H9 (cell line): Measurements from ENCODE around the gene TIMM10B. TPM values are rescaled to one million over a fixed set of nuclear protein-coding genes. Genes with fewer than 3 reads are reported as not detected.

Experiments
- DNase-seq: peaks from one replicate; pipeline ENCODE4 v3.0.0-alpha.2; 2017
- H2AFZ ChIP-seq: one replicate; pipeline ENCODE4 v1.6.1; 2013; ENCODE audit warnings: mild to moderate bottlenecking, low read length, control low read depth, moderate library complexity
- H2AK5ac ChIP-seq: 2 replicates; pipeline ENCODE4 v1.6.1; 2013; ENCODE audit warnings: low read length, control low read depth, mixed read lengths; ENCODE audit not compliant: insufficient read length
- H2BK120ac ChIP-seq: one replicate; pipeline ENCODE4 v1.6.1; 2013; ENCODE audit warnings: low read depth, mild to moderate bottlenecking, low read length, control low read depth, inconsistent platforms; ENCODE audit not compliant: poor library complexity, severe bottlenecking
- H2BK12ac ChIP-seq: 2 replicates; pipeline ENCODE4 v1.6.1; 2013; ENCODE audit warnings: low read length, control low read depth, mixed read lengths, low read depth; ENCODE audit not compliant: insufficient read length
- H2BK15ac ChIP-seq: 2 replicates; pipeline ENCODE4 v1.6.1; 2013; ENCODE audit warnings: low read depth, low read length, control low read depth
- H2BK20ac ChIP-seq: one replicate; pipeline ENCODE4 v1.6.1; 2013; ENCODE audit warnings: low read depth, mild to moderate bottlenecking, low read length, control low read depth, inconsistent platforms; ENCODE audit not compliant: poor library complexity, severe bottlenecking
- H2BK5ac ChIP-seq: 2 replicates; pipeline ENCODE4 v1.6.1; 2013; ENCODE audit warnings: low read length, control low read depth, mixed read lengths; ENCODE audit not compliant: insufficient read length
- H3K14ac ChIP-seq: 2 replicates; pipeline ENCODE4 v1.6.1; 2013; ENCODE audit warnings: low read length, control low read depth; ENCODE audit not compliant: insufficient read depth
- H3K18ac ChIP-seq: 2 replicates; pipeline ENCODE4 v1.6.1; 2013; ENCODE audit warnings: low read depth, mild to moderate bottlenecking, mixed read lengths, low read length, control low read depth; ENCODE audit not compliant: insufficient read length
- H3K23ac ChIP-seq: 2 replicates; pipeline ENCODE4 v1.6.1; 2013; ENCODE audit warnings: low read length, control low read depth, mixed read lengths, low read depth; ENCODE audit not compliant: insufficient read length
- H3K23me2 ChIP-seq: 2 replicates; pipeline ENCODE4 v1.6.1; 2013; ENCODE audit warnings: low read depth, mild to moderate bottlenecking, mixed read lengths, low read length, control low read depth; ENCODE audit not compliant: insufficient read length, poor library complexity, severe bottlenecking
- H3K27ac ChIP-seq: 2 replicates; pipeline ENCODE4 v1.5.1; 2013; ENCODE audit warnings: low read length, control low read depth, mixed read lengths, low read depth; ENCODE audit not compliant: insufficient read length
- H3K27me3 ChIP-seq: 2 replicates; pipeline ENCODE4 v1.6.1; 2013; ENCODE audit warnings: low read length, control low read depth, inconsistent platforms; ENCODE audit not compliant: insufficient read depth
- H3K4ac ChIP-seq: 2 replicates; pipeline ENCODE4 v1.6.1; 2013; ENCODE audit warnings: low read depth, mild to moderate bottlenecking, control low read depth, inconsistent platforms, low read length, moderate library complexity
- H3K4me1 ChIP-seq: 2 replicates; pipeline ENCODE4 v1.6.1; 2013; ENCODE audit warnings: low read length, control low read depth, inconsistent platforms; ENCODE audit not compliant: insufficient read depth
- H3K4me2 ChIP-seq: 2 replicates; pipeline ENCODE4 v1.6.1; 2013; ENCODE audit warnings: low read length, control low read depth, mixed read lengths; ENCODE audit not compliant: insufficient read length, insufficient read depth
- H3K56ac ChIP-seq: 2 replicates; pipeline ENCODE4 v1.6.1; 2013; ENCODE audit warnings: low read depth, mild to moderate bottlenecking, mixed read lengths, low read length, control low read depth; ENCODE audit not compliant: insufficient read length
- H3K79me1 ChIP-seq: 2 replicates; pipeline ENCODE4 v1.6.1; 2013; ENCODE audit warnings: low read depth, mild to moderate bottlenecking, moderate library complexity, low read length, control low read depth, inconsistent platforms; ENCODE audit not compliant: insufficient read depth, poor library complexity, severe bottlenecking
- H3K79me2 ChIP-seq: 2 replicates; pipeline ENCODE4 v1.6.1; 2013; ENCODE audit warnings: low read length, control low read depth, inconsistent platforms; ENCODE audit not compliant: insufficient read depth
- H3K9ac ChIP-seq: 2 replicates; pipeline ENCODE4 v1.6.1; 2013; ENCODE audit warnings: low read length, control low read depth, mixed read lengths; ENCODE audit not compliant: insufficient read length; ENCODE audit errors: extremely low read depth
- H3K9me3 ChIP-seq: one replicate; pipeline ENCODE4 v1.6.1; 2013; ENCODE audit warnings: low read depth, low read length, inconsistent platforms; ENCODE audit not compliant: control insufficient read depth
- H3T11ph ChIP-seq: one replicate; pipeline ENCODE4 v1.6.1; 2013; ENCODE audit warnings: mild to moderate bottlenecking, low read length, control low read depth, inconsistent platforms
- H4K20me1 ChIP-seq: one replicate; pipeline ENCODE4 v1.6.1; 2013; ENCODE audit not compliant: control insufficient read depth, insufficient read length, insufficient read depth
- H4K5ac ChIP-seq: 2 replicates; pipeline ENCODE4 v1.6.1; 2013; ENCODE audit warnings: low read depth, mild to moderate bottlenecking, mixed read lengths, low read length, control low read depth; ENCODE audit not compliant: insufficient read length
- H4K8ac ChIP-seq: replicated peaks from 2 replicates; pipeline ENCODE4 v1.6.1; 2013; ENCODE audit warnings: low read length, control low read depth, mixed read lengths, low read depth; ENCODE audit not compliant: insufficient read length
- H4K91ac ChIP-seq: 2 replicates; pipeline ENCODE4 v1.6.1; 2013; ENCODE audit warnings: low read depth, mild to moderate bottlenecking, moderate library complexity, mixed read lengths, low read length, control low read depth; ENCODE audit not compliant: insufficient read length
- H3K27ac Mint-ChIP-seq, 3 experiments: 2 replicates in 2 of 3; 3 replicates in 1 of 3; pipeline ENCODE4 v1.8.0; 2020 to 2021; ENCODE audit warnings: mixed read lengths in 3 of 3, mild to moderate bottlenecking in 1 of 3, moderate library complexity in 1 of 3
- H3K27me3 Mint-ChIP-seq: 2 replicates; pipeline ENCODE4 v1.8.0; 2021; ENCODE audit warnings: low read depth, mild to moderate bottlenecking, moderate library complexity, mixed read lengths
- H3K36me3 Mint-ChIP-seq, 3 experiments: 2 replicates in 2 of 3; 3 replicates in 1 of 3; pipeline ENCODE4 v1.8.0; 2020 to 2021; ENCODE audit warnings: low read depth in 3 of 3, mixed read lengths in 3 of 3; ENCODE audit not compliant: insufficient read depth in 1 of 3
- H3K4me1 Mint-ChIP-seq, 2 experiments: 2 replicates each; pipeline ENCODE4 v1.8.0; 2020; ENCODE audit warnings: mixed read lengths in 2 of 2
- H3K4me3 Mint-ChIP-seq, 2 experiments: 2 replicates in 1 of 2; 3 replicates in 1 of 2; pipeline ENCODE4 v1.8.0; 2020 to 2021; ENCODE audit warnings: mild to moderate bottlenecking in 2 of 2, mixed read lengths in 2 of 2, moderate library complexity in 1 of 2
- H3K9me3 Mint-ChIP-seq, 2 experiments: 2 replicates in 1 of 2; 3 replicates in 1 of 2; pipeline ENCODE4 v1.8.0; 2020; ENCODE audit warnings: mild to moderate bottlenecking in 2 of 2, mixed read lengths in 2 of 2, moderate library complexity in 1 of 2
- WGBS: extraction: QIAGEN DNeasy Blood & Tissue Kit; methylation state at CpG from one replicate; pipeline ENCODE4 v1.1.7; 2013; ENCODE audit warnings: missing lambda C conversion rate, low lambda C conversion rate, mixed read lengths; ENCODE audit not compliant: insufficient read length; ENCODE audit errors: extremely low coverage; 5-methylcytosine and 5-hydroxymethylcytosine counted together
- total RNA-seq: library from RNA; stranded (reverse); gene quantifications from 2 replicates; pipeline ENCODE4 v1.2.1, GENCODE V29; 2021
- TF ChIP-seq, protein P1 (sequence below): fragments of 200-600 bp; sonication (generic); conservative IDR thresholded peaks from 3 replicates; pipeline ENCODE4 v1.8.0; 2021; ENCODE audit warnings: antibody characterized with exemption, mild to moderate bottlenecking

The TIMM10B gene
- total RNA-seq, 1 experiment from 2014 or later, result 49.9 TPM

GRCh38 chr11:6488821-6489220, 7.5 kb downstream of the TIMM10B start:
- Histone ChIP-seq H3K4me2 (no peak overlapping the region), H3K56ac (no peak overlapping the region), H3K27ac (no peak overlapping the region), H2AFZ (no peak overlapping the region), H3K27me3 (no peaks in the 10 kb centered on the region), H2BK5ac (no peak overlapping the region), H3K18ac (no peak overlapping the region), H4K5ac (no peak overlapping the region), H4K8ac (no peak overlapping the region), H4K20me1 (no peaks in the 10 kb centered on the region), H2BK120ac (no peak overlapping the region), H2BK15ac (no peak overlapping the region), H3K23me2 (no peaks in the 10 kb centered on the region), H3K4me1 (no peaks in the 10 kb centered on the region), H3T11ph (no peak overlapping the region), H2BK20ac (no peak overlapping the region), H3K79me2 (no peaks in the 10 kb centered on the region), H4K91ac (no peak overlapping the region), H3K9ac (no peak overlapping the region), H3K9me3 (no peaks in the 10 kb centered on the region), H3K23ac (no peak overlapping the region), H3K4ac (no peak overlapping the region), H2BK12ac (no peak overlapping the region), H3K14ac (no peak overlapping the region), H3K79me1 (no peaks in the 10 kb centered on the region), H2AK5ac (no peak overlapping the region)
- TF ChIP-seq, protein P1, sequence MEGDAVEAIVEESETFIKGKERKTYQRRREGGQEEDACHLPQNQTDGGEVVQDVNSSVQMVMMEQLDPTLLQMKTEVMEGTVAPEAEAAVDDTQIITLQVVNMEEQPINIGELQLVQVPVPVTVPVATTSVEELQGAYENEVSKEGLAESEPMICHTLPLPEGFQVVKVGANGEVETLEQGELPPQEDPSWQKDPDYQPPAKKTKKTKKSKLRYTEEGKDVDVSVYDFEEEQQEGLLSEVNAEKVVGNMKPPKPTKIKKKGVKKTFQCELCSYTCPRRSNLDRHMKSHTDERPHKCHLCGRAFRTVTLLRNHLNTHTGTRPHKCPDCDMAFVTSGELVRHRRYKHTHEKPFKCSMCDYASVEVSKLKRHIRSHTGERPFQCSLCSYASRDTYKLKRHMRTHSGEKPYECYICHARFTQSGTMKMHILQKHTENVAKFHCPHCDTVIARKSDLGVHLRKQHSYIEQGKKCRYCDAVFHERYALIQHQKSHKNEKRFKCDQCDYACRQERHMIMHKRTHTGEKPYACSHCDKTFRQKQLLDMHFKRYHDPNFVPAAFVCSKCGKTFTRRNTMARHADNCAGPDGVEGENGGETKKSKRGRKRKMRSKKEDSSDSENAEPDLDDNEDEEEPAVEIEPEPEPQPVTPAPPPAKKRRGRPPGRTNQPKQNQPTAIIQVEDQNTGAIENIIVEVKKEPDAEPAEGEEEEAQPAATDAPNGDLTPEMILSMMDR, result no peak
- no peak overlapping the region for H3K27ac Mint-ChIP-seq
- no CpG with 5 or more reads among the region's 3 CpGs for WGBS
- no peaks in the 10 kb centered on the region for H3K9me3 Mint-ChIP-seq
- H3K27me3 Mint-ChIP-seq, result no peaks in the 10 kb centered on the region
- H3K4me1 Mint-ChIP-seq, result no peaks in the 10 kb centered on the region
- DNase-seq, result no peak
- H3K36me3 Mint-ChIP-seq, result peaks cover 0 to 5% (median 3%) of the 10 kb centered on the region in 3 experiments; a peak in 5 of 7 replicates
- no peak overlapping the region for H3K4me3 Mint-ChIP-seq
